ENCODE measurements around the gene EIF2B5. TPM values are rescaled to one million over a fixed set of nuclear protein-coding genes. Genes with fewer than 3 reads are reported as not detected.

The EIF2B5 gene
- total and polyA plus RNA-seq, 2 of the 13 experiments (the other 11 are each of a cell fraction or from before 2014, with no cell fraction given): 38.4 to 60.2 TPM

GRCh38 chr3:184186184-184186901, 51.2 kb downstream of the EIF2B5 start, which contains the start of gene ABCF3 (continued):
- TF ChIP-seq, protein P1, sequence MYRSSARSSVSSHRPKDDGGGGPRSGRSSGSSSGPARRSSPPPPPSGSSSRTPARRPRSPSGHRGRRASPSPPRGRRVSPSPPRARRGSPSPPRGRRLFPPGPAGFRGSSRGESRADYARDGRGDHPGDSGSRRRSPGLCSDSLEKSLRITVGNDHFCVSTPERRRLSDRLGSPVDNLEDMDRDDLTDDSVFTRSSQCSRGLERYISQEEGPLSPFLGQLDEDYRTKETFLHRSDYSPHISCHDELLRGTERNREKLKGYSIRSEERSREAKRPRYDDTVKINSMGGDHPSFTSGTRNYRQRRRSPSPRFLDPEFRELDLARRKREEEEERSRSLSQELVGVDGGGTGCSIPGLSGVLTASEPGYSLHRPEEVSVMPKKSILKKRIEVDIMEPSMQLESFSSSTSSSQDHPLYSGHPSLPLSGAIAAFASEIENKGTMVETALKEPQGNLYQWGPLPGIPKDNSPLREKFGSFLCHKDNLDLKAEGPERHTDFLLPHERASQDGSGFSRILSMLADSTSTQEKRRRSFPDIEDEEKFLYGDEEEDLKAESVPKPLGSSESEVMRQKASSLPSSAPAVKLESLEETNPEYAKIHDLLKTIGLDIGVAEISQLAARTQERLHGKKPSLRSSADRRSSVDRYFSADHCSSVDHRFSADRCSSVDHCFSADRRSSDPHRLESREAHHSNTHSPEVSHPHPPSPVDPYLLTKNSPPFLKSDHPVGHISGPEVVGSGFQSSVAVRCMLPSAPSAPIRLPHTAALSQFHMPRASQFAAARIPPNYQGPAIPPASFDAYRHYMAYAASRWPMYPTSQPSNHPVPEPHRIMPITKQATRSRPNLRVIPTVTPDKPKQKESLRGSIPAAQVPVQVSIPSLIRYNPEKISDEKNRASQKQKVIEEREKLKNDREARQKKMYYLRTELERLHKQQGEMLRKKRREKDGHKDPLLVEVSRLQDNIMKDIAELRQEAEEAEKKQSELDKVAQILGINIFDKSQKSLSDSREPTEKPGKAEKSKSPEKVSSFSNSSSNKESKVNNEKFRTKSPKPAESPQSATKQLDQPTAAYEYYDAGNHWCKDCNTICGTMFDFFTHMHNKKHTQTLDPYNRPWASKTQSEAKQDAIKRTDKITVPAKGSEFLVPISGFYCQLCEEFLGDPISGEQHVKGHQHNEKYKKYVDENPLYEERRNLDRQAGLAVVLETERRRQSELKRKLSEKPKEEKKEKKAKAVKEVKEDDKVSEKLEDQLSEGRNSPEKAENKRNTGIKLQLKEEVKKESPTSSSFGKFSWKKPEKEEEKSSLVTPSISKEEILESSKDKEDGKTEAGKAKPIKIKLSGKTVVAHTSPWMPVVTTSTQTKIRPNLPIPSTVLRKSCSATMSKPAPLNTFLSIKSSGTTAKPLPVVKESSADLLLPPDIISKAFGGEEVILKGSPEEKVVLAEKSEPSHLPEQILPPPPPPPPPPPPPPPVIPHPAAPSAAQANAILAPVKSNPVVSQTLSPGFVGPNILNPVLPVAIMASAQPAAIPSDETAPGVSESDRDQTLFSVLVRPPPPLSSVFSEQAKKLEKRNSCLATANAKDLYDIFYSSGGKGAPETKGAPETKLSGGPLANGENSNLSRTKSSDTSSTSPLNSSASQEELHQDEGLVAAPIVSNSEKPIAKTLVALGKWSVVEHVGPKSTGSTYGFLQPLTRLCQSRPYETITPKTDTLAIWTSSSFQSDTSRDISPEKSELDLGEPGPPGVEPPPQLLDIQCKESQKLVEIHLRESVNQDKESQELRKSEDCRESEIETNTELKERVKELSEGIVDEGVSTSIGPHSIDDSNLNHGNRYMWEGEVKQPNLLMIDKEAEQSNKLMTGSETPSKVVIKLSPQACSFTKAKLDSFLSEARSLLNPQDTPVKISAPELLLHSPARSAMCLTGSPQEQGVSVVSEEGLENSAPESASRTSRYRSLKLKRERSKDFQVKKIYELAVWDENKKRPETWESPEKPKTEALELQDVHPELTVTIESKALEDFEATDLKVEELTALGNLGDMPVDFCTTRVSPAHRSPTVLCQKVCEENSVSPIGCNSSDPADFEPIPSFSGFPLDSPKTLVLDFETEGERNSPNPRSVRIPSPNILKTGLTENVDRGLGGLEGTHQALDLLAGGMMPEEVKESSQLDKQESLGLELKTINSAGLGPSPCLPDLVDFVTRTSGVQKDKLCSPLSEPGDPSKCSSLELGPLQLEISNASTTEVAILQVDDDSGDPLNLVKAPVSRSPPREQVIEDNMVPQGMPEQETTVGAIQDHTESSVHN (CRISPR knock-in tag; IDR thresholded peaks at IDR 0.05): 0 out of 2 replicates have a peak, but pooled peaks have one; percentile 64
- TF ChIP-seq POGK (CRISPR knock-in tag; conservative IDR thresholded peaks at IDR 0.05) (no peak), MAFK (conservative IDR thresholded peaks at IDR 0.05 in 1 of 2, IDR thresholded peaks at IDR 0.05 in 1 of 2; ENCODE audit: low read length in 2 of 2) (no peak), SAP130 (CRISPR knock-in tag; IDR thresholded peaks at IDR 0.05; ENCODE audit: low read depth) (peak; percentile 68; the same call in 1 of the 2 replicates), KDM2A (CRISPR knock-in tag; IDR thresholded peaks at IDR 0.05; ENCODE audit: borderline replicate concordance, low read depth) (peak; percentile 71; the same call in 1 of the 2 replicates), SMC3 (IDR thresholded peaks at IDR 0.05; ENCODE audit: low read length) (no peak), ASH2L (IDR thresholded peaks at IDR 0.05; ENCODE audit: insufficient read length, low read depth, low read length) (peak; percentile 31), CHCHD3 (CRISPR knock-in tag; IDR thresholded peaks at IDR 0.05) (0 out of 2 replicates have a peak, but pooled peaks have one; percentile 61), NAIF1 (CRISPR knock-in tag; IDR thresholded peaks at IDR 0.05; ENCODE audit: borderline replicate concordance) (no peak; the same call in 1 of the 2 replicates)
- TF ChIP-seq, protein P2, sequence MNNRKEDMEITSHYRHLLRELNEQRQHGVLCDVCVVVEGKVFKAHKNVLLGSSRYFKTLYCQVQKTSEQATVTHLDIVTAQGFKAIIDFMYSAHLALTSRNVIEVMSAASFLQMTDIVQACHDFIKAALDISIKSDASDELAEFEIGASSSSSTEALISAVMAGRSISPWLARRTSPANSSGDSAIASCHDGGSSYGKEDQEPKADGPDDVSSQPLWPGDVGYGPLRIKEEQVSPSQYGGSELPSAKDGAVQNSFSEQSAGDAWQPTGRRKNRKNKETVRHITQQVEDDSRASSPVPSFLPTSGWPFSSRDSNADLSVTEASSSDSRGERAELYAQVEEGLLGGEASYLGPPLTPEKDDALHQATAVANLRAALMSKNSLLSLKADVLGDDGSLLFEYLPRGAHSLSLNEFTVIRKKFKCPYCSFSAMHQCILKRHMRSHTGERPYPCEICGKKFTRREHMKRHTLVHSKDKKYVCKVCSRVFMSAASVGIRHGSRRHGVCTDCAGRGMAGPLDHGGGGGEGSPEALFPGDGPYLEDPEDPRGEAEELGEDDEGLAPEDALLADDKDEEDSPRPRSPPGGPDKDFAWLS (CRISPR knock-in tag; IDR thresholded peaks at IDR 0.05; ENCODE audit: borderline replicate concordance): no peak
- TF ChIP-seq, protein P3, sequence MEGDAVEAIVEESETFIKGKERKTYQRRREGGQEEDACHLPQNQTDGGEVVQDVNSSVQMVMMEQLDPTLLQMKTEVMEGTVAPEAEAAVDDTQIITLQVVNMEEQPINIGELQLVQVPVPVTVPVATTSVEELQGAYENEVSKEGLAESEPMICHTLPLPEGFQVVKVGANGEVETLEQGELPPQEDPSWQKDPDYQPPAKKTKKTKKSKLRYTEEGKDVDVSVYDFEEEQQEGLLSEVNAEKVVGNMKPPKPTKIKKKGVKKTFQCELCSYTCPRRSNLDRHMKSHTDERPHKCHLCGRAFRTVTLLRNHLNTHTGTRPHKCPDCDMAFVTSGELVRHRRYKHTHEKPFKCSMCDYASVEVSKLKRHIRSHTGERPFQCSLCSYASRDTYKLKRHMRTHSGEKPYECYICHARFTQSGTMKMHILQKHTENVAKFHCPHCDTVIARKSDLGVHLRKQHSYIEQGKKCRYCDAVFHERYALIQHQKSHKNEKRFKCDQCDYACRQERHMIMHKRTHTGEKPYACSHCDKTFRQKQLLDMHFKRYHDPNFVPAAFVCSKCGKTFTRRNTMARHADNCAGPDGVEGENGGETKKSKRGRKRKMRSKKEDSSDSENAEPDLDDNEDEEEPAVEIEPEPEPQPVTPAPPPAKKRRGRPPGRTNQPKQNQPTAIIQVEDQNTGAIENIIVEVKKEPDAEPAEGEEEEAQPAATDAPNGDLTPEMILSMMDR (CRISPR knock-in tag; IDR thresholded peaks at IDR 0.05): no peak
